Middle frontal gyrus (tissue), 1 donor: ENCODE results near the gene PDPR.
"Not testable (repeated sequence)": the region's sequence is repeated elsewhere in the genome, so short reads cannot be mapped to it uniquely, and the experiment has no call there.

ENCODE experiments used
- DNase-seq: peaks from one replicate; pipeline ENCODE4 v3.0.0-alpha.2; 2015; ENCODE audit warnings: low spot score; ENCODE audit errors: extremely low spot score

The PDPR gene

DNA sequence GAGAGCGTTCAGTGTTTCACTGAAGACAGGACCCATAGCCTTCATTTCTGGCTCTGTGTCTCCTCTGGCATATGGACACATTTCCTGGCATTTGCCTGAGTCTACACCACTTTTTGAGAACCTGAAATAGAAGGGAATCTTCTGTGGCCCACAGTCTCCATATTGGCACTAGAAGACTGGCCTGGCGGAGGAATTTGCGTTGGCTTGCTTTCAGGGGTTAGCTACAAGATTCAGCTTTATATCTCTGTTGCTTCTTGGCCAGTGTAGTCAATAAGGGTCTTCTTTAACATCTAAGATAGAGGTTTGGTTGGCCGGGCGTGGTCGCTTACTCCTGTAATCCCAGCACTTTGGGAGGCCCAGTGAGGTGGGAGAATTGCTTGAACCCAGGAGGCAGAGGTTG lies 46.7 kb downstream of the PDPR start:
- DNase-seq: no peak

GRCh38 chr16:70161350-70161749 lies 47.2 kb downstream of the PDPR start:
- no peak for DNase-seq

- DNase-seq: no peak
Observed at GRCh38 chr16:70162041-70162451, 47.9 kb downstream of the PDPR start.

GRCh38 chr16:70163596-70163995 lies 49.5 kb downstream of the PDPR start:
- no peak for DNase-seq

DNA sequence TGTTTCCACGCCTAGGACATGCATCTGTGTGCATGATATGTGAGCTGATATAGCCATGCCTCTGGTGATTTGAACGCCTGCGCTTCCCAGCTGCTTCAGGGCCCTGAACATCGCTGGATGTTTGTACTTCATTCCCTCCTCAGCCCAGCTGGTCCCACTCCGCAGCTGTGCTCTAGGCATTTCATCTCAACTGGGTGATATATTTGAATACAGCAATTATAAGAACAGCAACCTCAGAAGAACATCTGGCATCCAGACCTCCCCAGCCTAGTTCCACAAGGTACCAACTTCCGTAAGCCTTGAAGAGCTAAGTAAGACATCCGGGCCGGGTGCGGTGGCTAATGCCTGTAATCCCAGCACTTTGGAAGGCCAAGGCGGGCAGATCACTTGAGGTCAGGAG lies 52.6 kb downstream of the PDPR start:
- not testable (repeated sequence) for DNase-seq

- DNase-seq: not testable (repeated sequence)
Observed at GRCh38 chr16:70173212-70173837, 59.2 kb downstream of the PDPR start, which contains the start of gene CLEC18C. CLEC18C (plus strand) TSS chr16:70173787; CDS start chr16:70174279, 492 bp downstream.

DNA sequence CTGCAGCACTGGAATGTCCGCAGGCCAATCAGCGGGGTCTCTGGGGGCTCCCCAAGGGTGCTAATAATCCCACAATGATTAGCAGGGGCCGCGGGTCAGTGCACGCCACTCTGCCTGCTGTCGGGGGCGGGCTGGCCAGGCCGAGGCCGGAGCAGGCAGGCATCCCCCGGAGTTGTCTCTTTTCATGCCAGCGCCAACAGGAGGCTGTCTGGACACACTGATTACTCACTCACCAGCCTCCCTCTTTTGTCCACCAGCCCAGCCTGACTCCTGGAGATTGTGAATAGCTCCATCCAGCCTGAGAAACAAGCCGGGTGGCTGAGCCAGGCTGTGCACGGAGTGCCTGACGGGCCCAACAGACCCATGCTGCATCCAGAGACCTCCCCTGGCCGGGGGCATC lies 59.8 kb downstream of the PDPR start:
- DNase-seq: not testable (repeated sequence)

- DNase-seq: not testable (repeated sequence)
Observed at GRCh38 chr16:70174387-70174932, 60.3 kb downstream of the PDPR start.

- DNase-seq: not testable (repeated sequence)
Observed at GRCh38 chr16:70187858-70188607, 73.9 kb downstream of the PDPR start.

GRCh38 chr16:70188608-70188915 lies 74.4 kb downstream of the PDPR start:
- DNase-seq: not testable (repeated sequence)

DNA sequence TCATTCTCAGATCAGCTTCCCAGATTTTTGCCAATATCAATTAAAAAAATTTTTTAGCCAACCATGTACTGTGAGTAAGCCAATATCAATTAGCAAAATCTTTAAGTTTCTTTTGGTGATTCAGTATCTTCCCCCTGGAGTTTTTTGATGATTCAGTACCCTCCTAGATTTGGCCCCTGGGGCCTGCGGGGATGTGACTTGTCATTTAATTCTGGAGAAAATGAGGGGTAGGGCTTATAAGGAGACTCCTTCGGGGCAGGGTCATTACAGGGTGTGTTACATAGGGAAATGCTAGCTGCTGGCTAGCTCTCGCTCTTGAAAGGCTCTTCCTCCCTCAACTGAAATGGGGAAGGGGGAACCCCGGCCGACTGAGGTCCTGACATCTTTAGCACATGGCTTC lies 76.4 kb downstream of the PDPR start:
- not testable (repeated sequence) for DNase-seq

DNA sequence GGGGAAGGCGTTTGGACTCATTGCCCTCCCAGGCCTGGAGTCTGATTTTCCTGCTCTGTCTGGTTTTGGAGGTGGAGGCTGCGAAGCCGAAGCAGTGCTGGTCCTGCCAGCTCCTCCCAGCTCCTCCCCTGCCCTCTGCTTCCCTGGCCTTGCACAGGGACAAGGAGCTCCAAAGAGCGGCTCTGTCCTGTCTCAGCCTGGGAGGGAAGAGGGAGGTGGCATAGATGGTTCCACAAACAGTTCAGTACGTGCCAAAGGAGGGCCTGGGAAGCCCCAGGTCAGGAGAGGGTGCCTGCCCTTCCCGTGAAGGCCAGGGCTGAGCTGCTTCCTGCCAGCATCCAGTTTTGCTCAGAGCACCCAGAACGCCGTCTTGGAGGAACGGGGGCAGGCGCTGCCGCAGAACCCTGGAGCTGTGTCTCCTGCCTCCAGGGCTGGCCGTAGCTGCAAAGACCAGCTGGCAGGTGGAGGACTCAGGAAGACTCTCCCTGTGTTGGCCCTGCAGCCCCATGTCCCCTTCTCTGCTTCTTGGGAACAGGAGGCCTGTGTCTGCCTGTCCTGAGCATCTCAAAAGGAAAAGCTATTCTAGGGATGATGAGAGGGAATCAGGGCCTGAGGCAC lies 82.7 kb downstream of the PDPR start:
- DNase-seq: not testable (repeated sequence)

DNA sequence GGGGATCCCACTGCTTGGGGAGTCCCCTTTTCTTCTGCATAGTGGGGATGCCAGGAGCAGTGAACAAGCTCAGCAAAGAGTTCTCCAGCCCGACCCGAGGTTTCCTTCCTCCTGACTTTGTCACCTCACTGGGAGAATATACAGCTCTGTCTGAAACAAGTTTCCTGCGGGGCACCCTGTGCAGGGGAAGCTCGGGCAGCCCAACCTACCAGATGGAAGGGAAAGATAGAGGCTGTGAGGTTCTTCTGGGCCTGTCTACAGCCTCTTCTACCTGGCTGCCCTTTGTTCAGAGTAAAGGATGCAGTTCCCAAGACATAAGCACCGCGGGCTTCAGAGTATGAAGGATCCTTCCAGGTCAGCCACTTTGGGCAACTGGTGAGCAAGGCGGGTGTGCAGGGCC lies 83.5 kb downstream of the PDPR start:
- not testable (repeated sequence) for DNase-seq

DNA sequence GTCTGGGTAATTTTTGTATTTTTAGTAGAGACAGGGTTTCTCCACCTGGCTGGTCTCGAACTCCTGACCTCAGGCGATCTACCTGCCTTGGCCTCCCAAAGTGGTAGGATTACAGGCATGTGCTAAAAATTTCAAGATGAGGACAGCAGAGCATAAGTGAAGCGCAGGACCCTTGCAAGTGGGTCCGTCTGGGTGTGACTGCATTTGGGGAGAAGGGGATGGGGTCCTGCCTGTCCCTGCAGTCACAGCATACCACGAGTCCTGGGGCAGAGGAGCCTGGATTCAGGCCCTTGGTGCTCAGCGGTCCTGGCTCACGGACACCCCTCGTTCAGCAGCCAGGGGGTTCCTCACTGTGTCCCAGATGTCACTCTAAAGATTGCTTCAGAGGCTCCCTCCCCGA lies 84.1 kb downstream of the PDPR start:
- DNase-seq: not testable (repeated sequence)

DNA sequence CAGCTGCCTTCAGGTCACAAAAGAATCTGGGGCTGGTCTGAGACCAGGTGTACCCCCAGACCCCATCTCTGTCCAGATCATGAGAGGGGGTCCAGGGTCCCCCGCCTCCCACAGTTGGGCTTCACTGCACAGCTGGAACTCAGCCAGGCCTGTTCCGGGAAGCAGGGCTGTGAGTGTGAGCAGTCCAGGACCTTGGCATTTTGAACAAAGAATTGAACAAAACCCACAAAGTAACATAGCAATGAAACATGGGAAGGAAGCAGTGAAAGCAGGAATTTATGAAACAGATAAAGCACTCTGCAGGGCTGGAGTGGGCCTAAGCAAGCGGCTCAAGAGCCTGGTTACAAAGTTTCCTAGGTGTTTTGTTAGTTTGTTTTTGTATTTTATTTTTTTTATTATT lies 84.5 kb downstream of the PDPR start:
- not testable (repeated sequence) for DNase-seq

GRCh38 chr16:70199170-70199569 lies 85.0 kb downstream of the PDPR start:
- DNase-seq: not testable (repeated sequence)

DNA sequence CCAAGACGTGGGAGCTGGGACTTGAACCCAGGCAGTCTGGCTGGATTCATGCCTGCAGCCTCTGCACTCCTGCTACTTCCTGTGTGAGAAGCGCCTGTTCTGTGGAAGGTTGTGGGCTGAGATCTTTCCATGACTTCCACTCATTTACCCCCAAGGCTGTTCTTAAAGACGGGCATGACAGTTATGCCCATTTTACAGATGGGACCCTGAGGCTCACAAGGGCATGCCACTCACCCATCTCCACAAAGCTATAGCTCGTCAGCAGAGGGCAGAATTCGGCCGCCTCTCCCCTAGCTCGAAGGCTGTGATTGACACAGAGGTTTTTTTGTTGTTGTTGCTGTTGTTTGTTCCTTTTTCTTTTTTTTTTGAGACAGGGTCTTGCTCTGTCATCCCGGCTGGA lies 85.9 kb downstream of the PDPR start:
- DNase-seq: not testable (repeated sequence)

- DNase-seq: not testable (repeated sequence)
Observed at GRCh38 chr16:70203508-70203907, 89.4 kb downstream of the PDPR start.

DNA sequence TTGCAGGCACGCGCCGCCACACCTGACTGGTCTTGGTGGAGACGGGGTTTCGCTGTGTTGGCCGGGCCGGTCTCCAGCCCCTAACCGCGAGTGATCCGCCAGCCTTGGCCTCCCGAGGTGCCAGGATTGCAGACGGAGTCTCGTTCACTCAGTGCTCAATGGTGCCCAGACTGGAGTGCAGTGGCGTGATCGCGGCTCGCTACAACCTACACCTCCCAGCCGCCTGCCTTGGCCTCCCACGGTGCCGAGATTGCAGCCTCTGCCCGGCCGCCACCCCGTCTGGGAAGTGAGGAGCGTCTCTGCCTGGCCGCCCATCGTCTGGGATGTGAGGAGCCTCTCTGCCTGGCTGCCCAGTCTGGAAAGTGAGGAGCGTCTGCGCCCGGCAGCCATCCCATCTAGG lies 89.9 kb downstream of the PDPR start:
- DNase-seq: not testable (repeated sequence)

- not testable (repeated sequence) for DNase-seq
Observed at GRCh38 chr16:70204668-70205405, 90.7 kb downstream of the PDPR start.

DNA sequence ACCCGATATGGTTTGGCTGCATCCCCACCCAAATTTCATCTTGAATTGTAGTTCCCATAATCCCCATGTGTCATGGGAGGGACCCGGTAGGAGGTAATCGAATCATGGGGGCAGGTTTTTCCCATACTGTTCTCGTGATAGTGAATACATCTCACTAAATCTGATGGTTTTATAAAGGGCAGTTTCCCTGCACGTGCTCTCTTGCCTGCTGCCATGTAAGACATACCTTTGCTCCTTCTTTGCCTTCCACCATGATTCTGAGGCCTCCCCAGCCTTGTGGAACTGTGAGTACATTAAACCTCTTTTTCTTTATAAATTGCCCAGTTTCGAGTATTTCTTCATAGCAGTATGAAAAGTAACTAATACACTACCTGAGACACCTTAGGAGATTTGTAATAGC lies 92.2 kb downstream of the PDPR start:
- not testable (repeated sequence) for DNase-seq
